NCI-H2227 treated with DMSO at 0.1 percent for 48 hours (cell line): ENCODE results near the gene MRPL2.

Source experiments
- DNase-seq: peaks from one replicate; lab custom pipeline; 2025; lab: John Stamatoyannopoulos, UW

MRPL2 gene

DNA sequence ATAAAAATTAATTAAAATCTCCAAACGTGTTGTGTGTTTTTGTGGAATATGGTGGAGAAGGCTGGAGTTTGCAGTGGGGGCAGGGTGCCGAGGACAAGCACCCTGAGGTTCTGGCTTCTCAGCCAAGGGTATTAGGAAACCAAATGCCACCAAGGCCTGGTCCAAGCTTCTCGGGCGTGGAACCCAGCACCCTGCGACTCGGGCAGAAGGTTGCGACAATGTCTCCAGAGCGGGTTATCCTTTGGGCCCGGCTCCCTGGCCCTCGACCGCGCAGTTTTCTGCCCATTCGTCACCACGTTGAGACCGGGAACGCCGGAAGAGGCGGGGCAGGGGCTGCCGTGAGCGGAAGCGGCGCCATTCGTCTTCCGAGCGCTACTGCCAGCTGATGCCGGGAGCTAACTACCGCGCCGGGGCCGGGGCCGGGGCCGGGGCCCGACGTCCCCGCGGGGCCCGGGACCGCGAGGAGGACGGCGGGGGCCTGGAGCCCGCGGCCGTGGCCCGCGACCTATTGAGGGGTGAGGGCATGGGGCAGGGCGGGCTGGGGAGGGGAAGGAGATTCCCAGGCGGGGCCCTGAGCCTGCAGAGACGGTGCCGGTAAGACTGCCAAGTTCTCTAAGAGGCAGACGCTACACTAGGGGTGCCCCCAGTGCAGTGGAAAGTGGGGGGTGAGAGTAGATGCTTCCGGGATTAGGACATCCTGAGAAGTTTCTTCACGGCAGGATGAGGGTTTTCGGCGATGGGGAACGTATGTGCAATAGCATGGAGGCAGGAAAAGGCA, 37.8 kb downstream of the MRPL2 start, which contains the start of gene RRP36:
RRP36 (plus strand) TSS at position 354 of the 778 bp plus-strand sequence; CDS start at position 386, 32 bp downstream.
- peak; percentile 43 for DNase-seq

DNA sequence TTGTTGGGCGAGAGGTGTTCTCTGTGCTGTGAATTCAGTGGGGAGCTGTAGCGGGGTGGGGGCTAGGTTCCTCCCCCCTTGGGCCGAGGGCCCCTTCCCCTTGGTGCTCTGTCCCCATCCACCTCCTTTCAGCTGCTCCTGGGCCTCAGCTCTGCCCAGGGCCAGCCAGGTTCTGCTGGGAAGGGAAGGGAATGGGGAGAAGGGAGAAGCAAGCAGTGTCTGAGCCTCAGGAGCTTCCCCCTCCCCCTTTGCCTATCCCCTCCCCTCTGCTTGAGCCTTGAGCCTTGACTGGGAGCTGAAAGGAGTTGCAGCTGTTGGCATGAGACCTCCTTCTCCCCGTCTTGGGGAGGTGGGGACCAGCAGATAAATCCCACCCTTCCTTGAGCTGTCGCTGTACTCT, 38.4 kb downstream of the MRPL2 start:
- DNase-seq: peak; percentile 43

DNA sequence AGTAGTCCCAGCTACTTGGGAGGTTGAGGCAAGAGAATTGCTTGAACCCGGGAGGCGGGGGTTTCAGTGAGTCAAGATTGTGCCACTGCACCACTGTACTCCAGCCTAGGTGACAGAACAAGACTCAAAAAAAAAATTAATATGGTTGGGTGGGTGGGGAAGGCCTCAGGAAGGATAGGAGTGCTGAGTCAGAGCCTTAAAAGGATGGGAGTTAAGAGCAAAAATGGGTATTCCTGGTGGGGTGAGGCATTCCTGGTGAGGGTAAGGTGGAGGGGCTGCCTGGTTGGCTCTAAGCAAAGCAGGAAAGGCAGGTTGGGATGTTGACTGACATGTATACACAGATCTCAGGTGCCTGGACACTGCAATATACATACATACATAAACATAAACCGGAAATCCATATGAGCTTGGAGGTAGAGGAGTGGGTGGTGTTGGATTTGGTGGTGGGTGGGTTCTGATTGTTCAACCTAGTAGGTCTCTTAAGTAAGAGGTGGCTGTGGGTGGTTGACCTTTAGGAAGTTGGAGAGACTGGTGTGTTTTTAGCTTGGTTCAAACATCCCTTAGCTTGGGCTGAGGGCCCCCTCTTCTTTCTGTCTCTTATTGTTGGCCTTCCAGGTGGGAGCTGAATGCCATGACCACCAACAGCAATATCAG, 39.1 kb downstream of the MRPL2 start:
- no peak for DNase-seq

DNA sequence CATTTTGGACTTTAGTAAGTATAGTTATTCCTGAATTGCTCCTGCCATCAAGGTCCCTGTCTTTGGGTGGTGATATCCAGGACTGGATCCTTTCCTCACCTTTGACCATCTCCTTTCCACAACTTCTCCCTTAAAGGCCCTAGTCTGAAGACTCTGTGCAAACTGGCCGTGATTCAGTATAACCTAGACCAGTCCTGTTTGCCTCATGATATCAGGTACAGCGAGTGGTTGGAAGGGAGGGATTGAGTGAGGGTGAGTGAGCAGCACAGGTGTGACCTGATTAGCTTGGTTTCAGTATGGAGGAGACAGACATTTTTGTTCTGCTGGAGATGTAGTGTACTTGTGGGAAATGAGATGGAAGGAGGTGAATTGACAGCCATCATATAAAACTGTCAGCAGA, 40.1 kb downstream of the MRPL2 start:
- no peak for DNase-seq

DNA sequence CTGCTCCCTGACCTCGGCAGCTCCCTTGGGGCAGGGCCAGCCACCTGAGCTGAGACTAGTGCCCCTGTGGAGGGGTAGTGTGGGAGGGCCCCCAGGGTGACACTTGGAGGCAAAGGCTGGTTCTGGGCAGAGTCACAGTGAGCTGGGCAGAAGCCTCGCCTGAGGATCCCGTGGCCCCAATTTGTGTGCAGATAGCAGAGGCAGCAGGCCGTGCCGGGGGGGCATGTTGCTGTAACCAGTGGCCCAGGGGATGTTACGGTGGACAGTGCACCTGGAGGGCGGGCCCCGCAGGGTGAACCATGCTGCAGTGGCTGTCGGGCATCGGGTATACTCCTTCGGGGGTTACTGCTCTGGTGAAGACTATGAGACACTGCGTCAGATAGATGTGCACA, 42.3 kb downstream of the MRPL2 start:
- DNase-seq: no peak

DNA sequence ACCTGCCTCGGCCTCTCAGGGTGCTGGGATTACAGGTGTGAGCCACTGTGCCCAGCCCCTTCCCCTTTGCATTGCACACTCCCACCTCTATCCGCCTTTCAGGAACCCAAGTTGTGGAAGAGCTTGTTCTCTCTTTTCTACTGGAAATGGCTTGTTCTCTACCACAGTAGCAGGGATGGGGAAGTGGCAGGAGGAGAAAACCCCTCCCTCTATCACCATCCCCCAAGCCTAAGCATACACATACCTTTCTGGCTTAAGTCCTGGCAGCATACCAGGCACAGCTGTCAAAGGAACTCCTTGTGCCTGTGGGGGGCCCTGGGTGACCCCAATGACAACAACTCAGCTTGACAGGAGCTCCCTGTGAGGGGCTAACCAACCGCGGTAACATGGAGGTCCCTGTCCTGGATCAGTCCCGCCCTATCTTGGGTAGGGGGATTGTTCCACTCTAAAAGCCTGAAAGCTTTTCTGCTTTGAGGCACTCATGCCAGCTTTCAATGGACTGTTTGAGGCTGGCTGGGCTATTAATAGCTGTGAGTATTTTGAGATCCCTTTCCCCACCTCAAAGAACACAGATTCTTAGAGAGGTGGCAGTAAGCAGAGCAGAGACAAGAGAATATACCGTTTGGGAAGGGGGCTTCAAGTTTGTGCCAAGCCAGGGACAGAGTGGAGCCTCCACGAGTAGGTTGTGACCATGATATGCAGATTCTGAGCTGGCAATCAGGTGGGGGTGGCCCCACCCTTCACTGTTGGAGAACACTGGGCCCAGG, 42.9 kb downstream of the MRPL2 start:
- no peak for DNase-seq

DNA sequence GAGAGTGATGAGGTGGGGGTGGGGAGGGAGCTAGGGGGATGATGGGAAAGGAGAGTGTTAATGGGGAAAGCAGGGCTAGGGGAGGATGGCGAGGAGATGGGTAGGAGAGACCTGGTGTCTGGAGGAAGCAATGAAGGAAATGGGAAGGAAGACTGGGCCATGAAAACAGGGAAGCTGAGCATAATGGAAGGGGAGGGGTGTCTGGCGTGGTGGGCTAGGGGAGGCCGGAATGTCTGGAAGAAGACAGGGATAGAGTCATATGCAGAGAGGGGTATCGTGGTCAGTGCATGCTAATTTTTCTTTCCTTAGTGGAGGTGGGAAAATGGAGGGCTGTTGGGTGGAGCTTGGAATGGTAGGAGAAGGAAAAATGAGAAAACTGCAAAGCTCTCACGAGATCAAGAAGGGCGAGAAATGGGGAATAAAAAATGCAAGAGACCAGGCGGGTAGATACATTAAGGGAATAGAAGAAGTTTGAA, 44.8 kb downstream of the MRPL2 start:
- DNase-seq: no peak

DNA sequence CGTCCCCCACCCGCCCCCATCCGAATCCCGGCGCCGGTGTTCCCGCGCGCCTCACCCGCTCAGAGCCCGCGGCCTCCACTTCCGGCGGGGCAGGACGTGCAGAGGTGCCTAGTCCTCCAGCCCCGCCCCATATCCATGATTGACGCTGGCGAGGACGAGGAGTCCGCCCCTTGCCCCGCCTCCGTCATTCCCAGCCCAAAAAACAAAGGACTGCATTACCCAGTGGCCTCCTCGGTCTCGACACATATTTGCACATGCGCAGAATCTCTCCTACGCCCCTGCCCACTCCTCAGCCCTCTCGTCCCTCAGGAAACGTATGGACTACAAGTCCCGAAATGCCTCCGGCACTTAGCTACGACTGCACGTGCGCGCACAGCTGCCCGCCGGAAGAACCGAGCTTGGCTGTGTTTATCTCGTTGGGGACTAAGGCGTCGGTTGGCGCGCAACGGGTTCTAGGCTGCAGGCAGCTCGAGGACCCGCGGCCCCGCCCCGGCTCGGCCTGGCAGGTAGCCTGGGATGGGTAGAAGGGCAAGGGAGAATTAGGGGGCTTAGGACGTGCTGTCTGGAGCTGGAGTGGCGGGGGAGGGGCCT, 45.3 kb downstream of the MRPL2 start, which contains the start of the genes KLHDC3 and MEA1:
KLHDC3 (plus strand) TSS at position 407 of the 591 bp plus-strand sequence. CDS start 2,944 bp downstream, outside the sequence.
MEA1 (minus strand) TSS at position 104 of the 591 bp plus-strand sequence. CDS start 133 bp downstream, outside the sequence.
- DNase-seq: peak; percentile 97

DNA sequence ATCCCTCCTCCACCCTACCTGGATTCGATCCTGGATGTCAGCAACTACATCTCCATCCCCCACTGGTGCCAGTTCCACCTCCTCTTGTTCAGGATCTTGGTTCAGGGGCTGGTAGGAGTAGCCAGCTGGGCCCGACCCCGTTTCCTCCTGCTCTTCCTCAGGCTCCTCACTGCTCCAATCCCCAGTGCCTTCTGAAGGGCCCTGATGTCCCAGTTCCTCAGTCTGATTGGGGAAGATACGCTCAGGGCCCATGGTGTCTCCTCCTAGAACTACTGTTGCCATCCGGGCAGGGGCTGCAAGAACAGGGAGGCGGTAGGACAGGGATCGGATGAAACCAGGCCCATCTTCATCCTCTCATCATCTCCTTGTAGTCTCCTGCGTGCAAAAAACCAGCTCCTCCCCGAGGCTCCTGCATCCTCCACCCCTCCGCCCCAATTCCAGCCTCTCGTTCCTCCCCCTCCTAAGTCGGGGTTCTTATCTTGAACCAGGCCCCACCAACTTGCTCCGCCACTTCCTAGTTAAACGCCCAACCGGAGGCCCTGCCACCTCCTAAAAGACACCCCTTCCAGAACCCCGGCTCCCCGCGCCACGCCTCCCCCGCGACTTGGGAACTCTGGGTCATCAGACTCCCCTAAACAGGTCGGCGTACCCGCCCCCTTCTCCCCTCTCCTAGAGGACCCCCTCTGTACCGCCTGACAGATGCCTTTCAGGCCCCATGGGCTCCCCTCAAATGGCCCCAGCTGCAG, 46.0 kb downstream of the MRPL2 start:
- no peak for DNase-seq

DNA sequence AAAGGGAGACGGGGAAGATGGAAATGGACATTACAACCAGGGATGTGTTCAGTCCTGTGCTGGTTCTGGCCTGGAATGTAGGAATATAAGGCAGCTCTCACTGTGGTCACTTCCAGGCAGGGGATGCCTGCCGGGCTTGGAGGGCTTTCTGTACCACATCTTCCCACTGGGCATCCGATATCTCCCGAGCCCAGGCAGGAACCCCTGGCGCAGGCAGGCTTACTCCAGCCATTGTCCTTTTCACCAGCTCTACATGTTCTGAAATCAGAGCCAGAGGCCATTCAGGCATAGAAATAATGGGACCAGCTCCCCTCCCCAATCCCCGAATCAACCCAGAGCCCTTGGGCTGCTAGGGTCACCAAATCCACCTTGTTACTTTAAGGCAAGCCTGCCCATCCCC, 46.9 kb downstream of the MRPL2 start:
- no peak for DNase-seq

DNA sequence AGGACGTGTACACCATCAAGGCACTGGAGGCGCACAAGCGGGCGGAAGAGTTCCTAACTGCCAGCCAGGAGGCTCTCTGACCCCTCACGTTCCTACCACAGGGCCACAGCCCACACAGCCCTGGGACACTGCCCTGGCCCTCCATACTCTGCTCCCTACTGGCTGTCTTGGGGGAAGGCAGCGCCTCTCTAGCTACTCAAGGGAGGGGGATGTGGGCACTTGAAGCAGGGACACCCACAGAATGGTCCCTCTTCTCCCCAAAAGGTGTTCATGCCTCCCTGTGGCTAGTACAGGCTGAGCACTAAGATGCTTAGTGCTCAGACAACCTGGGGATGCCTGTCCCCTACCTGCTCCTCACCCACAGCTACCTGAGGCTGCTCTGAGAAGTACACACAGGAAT, 48.0 kb downstream of the MRPL2 start:
- DNase-seq: no peak

DNA sequence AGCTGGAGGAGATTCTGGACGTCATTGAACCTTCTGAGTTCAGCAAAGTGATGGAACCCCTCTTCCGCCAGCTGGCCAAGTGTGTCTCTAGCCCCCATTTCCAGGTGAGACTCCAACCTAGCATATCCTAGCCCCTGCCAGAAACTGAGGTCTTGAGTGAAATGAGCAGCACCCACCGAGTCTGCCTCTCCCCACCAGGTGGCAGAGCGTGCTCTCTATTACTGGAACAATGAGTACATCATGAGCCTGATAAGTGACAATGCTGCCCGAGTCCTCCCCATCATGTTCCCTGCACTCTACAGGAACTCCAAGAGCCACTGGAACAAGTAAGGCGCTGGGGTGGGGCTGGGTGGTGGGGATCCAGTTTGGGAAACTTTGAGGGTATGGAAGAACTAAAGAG, 50.1 kb downstream of the MRPL2 start:
- no peak for DNase-seq

DNA sequence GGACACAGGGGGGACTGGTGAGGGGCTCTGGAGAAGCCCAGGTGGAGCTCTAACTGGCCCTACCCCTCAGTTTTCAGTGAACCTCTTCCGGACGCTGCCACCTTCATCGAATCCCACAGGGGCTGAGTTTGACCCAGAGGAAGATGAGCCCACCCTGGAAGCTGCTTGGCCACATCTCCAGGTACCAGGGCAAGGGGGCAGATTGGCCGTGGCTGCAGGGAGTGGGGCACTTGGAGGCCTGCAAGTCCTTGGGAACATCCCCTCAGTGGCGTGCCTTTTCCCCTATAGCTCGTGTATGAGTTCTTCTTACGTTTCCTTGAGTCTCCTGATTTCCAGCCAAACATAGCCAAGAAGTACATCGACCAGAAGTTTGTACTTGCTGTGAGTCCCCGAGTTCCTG, 52.1 kb downstream of the MRPL2 start:
- no peak for DNase-seq

DNA sequence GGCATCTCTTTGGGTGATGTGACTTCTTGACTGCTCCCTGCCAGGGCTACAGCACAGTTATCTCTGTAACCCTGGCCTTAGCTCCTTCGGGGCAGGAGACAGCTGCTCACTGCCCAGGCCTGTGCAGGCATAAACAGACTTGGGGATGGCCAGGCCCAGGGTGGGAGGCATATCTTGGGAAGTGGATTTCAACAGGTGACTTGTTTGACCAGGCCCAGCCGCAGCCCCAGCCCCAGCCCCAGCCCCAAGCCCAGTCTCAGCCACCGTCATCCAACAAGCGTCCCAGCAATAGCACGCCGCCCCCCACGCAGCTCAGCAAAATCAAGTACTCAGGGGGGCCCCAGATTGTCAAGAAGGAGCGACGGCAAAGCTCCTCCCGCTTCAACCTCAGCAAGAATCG, 53.0 kb downstream of the MRPL2 start:
- DNase-seq: no peak

DNA sequence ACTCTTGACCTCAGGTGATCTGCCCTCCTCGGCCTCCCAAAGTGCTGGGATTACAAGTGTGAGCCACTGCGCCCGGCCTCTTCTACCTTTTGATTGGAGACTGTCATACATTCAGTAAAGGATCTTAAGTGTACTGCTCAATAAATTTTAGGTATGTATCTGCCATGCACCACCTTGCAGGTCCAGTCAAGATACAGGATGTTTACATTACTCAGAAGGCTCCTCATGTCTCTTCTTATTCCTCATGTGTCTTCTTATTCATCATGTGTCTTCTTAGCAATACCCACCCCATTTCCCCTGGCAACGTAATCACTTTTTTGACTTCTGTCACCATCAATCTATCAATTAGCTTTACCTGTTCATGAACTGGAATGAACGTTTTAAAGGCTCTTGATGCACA, 53.4 kb downstream of the MRPL2 start:
- no peak for DNase-seq
